ENCODE results near the gene DOK3. TPM values are rescaled to one million over a fixed set of nuclear protein-coding genes. Genes with fewer than 3 reads are reported as not detected.
A peak's percentile ranks its signal among the peaks of the same experiment; 100 is the strongest.

The DOK3 gene
- total RNA-seq, 6 experiments from 2014 or later = 1.1 to 2.6 (median 1.3) TPM

- peak overlapping the region; percentile 75 for H3K27ac Mint-ChIP-seq
- H3K36me3 Mint-ChIP-seq (ENCODE audit: low read depth) = peaks cover 51% of the 10 kb centered on the region
- peak overlapping the region; percentile 49; the same call in 1 of the 2 replicates for H3K4me3 Mint-ChIP-seq
Measured at GRCh38 chr5:177484902-177485549, 24.6 kb downstream of the DOK3 start.

GRCh38 chr5:177483994-177484901 is 25.4 kb downstream of the DOK3 start:
- Mint-ChIP-seq H3K4me3 (peak overlapping the region; percentile 49), H3K4me1 (ENCODE audit: low read depth) (peaks cover 60% of the 10 kb centered on the region), H3K27me3 (ENCODE audit: insufficient read depth) (peaks cover 44% of the 10 kb centered on the region), H3K9me3 (peaks cover 10% of the 10 kb centered on the region), H3K27ac (peak overlapping the region; percentile 75), H3K36me3 (ENCODE audit: low read depth) (peaks cover 58% of the 10 kb centered on the region)
- DNase-seq = no peak
- no peak for TF ChIP-seq CTCF (IDR thresholded peaks at IDR 0.05)

More at GRCh38 chr5:177484902-177485549, 24.6 kb downstream of the DOK3 start:
- Mint-ChIP-seq H3K9me3 (peaks cover 4% of the 10 kb centered on the region), H3K4me1 (ENCODE audit: low read depth) (peaks cover 53% of the 10 kb centered on the region), H3K27me3 (ENCODE audit: insufficient read depth) (peaks cover 37% of the 10 kb centered on the region)
- no peak for DNase-seq
- no peak for TF ChIP-seq CTCF (IDR thresholded peaks at IDR 0.05)

- H3K27ac Mint-ChIP-seq = peak overlapping the region; percentile 75
- peaks cover 56% of the 10 kb centered on the region for H3K36me3 Mint-ChIP-seq (ENCODE audit: low read depth)
- peaks cover 72% of the 10 kb centered on the region for H3K4me1 Mint-ChIP-seq (ENCODE audit: low read depth)
- peaks cover 55% of the 10 kb centered on the region for H3K27me3 Mint-ChIP-seq (ENCODE audit: insufficient read depth)
- no peak for TF ChIP-seq CTCF (IDR thresholded peaks at IDR 0.05)
- peak overlapping the region; percentile 63; the same call in 1 of the 2 replicates for H3K4me3 Mint-ChIP-seq
- H3K9me3 Mint-ChIP-seq = peaks cover 10% of the 10 kb centered on the region
- DNase-seq = no peak
Measured at GRCh38 chr5:177483042-177483441, 26.6 kb downstream of the DOK3 start.

GRCh38 chr5:177482359-177482795 is 27.2 kb downstream of the DOK3 start:
- Mint-ChIP-seq H3K9me3 (peaks cover 14% of the 10 kb centered on the region), H3K36me3 (ENCODE audit: low read depth) (peaks cover 53% of the 10 kb centered on the region), H3K4me1 (ENCODE audit: low read depth) (peaks cover 78% of the 10 kb centered on the region), H3K4me3 (peak overlapping the region; percentile 63; the same call in 1 of the 2 replicates), H3K27me3 (ENCODE audit: insufficient read depth) (peaks cover 61% of the 10 kb centered on the region), H3K27ac (peak overlapping the region; percentile 75)
- DNase-seq = no peak
- no peak for TF ChIP-seq CTCF (IDR thresholded peaks at IDR 0.05)

- peaks cover 82% of the 10 kb centered on the region for H3K4me1 Mint-ChIP-seq (ENCODE audit: low read depth)
Measured at GRCh38 chr5:177479774-177480173, 29.9 kb downstream of the DOK3 start.

More at GRCh38 chr5:177479774-177480173, 29.9 kb downstream of the DOK3 start:
- Mint-ChIP-seq H3K36me3 (ENCODE audit: low read depth) (peaks cover 39% of the 10 kb centered on the region), H3K27ac (peak overlapping the region; percentile 83), H3K4me3 (peak overlapping the region; percentile 48; the same call in 1 of the 2 replicates), H3K27me3 (ENCODE audit: insufficient read depth) (peaks cover 76% of the 10 kb centered on the region), H3K9me3 (peaks cover 14% of the 10 kb centered on the region)
- DNase-seq = no peak
- TF ChIP-seq CTCF (IDR thresholded peaks at IDR 0.05) = no peak

Data from HFFc6 (cell line).